NCI-H446 (cell line): ENCODE measurements around the gene PCDHAC2.

Source experiments
- DNase-seq, 2 experiments: peaks; one replicate each; lab custom pipeline; 2025; lab: John Stamatoyannopoulos, UW

The PCDHAC2 gene

GRCh38 chr5:140986117-140986521 is 19.8 kb downstream of the PCDHAC2 start:
- DNase-seq: no peak

GRCh38 chr5:140988100-140988499 is 21.8 kb downstream of the PCDHAC2 start:
- DNase-seq: no peak

- DNase-seq: no peak
Measured at GRCh38 chr5:140988608-140989007, 22.3 kb downstream of the PCDHAC2 start.

- DNase-seq: no peak
Measured at GRCh38 chr5:140989254-140990020, 23.2 kb downstream of the PCDHAC2 start.

GRCh38 chr5:140992828-140993227 is 26.6 kb downstream of the PCDHAC2 start:
- DNase-seq: no peak

- peak; percentile 14 to 76 for DNase-seq
Measured at GRCh38 chr5:140996060-140996459, 29.8 kb downstream of the PCDHAC2 start.

- DNase-seq: no peak
Measured at GRCh38 chr5:140998921-140999410, 32.7 kb downstream of the PCDHAC2 start.

GRCh38 chr5:141001446-141001843 is 35.2 kb downstream of the PCDHAC2 start:
- no peak for DNase-seq

- no peak for DNase-seq
Measured at GRCh38 chr5:141001844-141002604, 35.7 kb downstream of the PCDHAC2 start.

- no peak for DNase-seq
Measured at GRCh38 chr5:141002605-141002965, 36.3 kb downstream of the PCDHAC2 start.

GRCh38 chr5:141003031-141003430 is 36.8 kb downstream of the PCDHAC2 start:
- peak; percentile 20 to 55 for DNase-seq

- peak; percentile 50 to 78 for DNase-seq
Measured at GRCh38 chr5:141003791-141004611, 37.7 kb downstream of the PCDHAC2 start.

- no peak for DNase-seq
Measured at GRCh38 chr5:141007791-141008190, 41.5 kb downstream of the PCDHAC2 start.

GRCh38 chr5:141010047-141010793 is 43.9 kb downstream of the PCDHAC2 start:
- no peak for DNase-seq

GRCh38 chr5:141017943-141018342 is 51.7 kb downstream of the PCDHAC2 start:
- DNase-seq: no peak
